IMR-90 (cell line): Measurements from ENCODE around the gene FOSL1.

Source experiments
- BHLHE40 ChIP-seq: fragments of 150-350 bp; IDR thresholded peaks from 2 replicates; pipeline ENCODE4 v1.6.1; 2016; ENCODE audit warnings: mild to moderate bottlenecking, low read depth, low read length
- CEBPB ChIP-seq: IDR thresholded peaks from 2 replicates; pipeline ENCODE4 v1.6.1; 2012; ENCODE audit warnings: low read depth, low read length, improper control_type of control experiment
- CHD1 ChIP-seq: IDR thresholded peaks from 2 replicates; pipeline ENCODE4 v1.6.1; 2012; ENCODE audit warnings: low read depth, low read length, improper control_type of control experiment
- CTCF ChIP-seq: conservative IDR thresholded peaks from 2 replicates; pipeline ENCODE4 v1.5.1; 2012; ENCODE audit warnings: mild to moderate bottlenecking, low read depth, low read length, improper control_type of control experiment
- MAZ ChIP-seq: IDR thresholded peaks from 2 replicates; pipeline ENCODE4 v1.6.1; 2012; ENCODE audit warnings: low read depth, mild to moderate bottlenecking, low read length, improper control_type of control experiment, moderate library complexity, borderline replicate concordance
- NFE2L2 ChIP-seq: fragments of 150-350 bp; IDR thresholded peaks from 2 replicates; pipeline ENCODE4 v1.6.1; 2016; ENCODE audit warnings: low read depth, mild to moderate bottlenecking, low read length
- POLR2A ChIP-seq: IDR thresholded peaks from 2 replicates; pipeline ENCODE4 v1.6.1; 2012; ENCODE audit warnings: mild to moderate bottlenecking, low read depth, low read length
- RAD21 ChIP-seq: IDR thresholded peaks from 2 replicates; pipeline ENCODE4 v1.6.1; 2012; ENCODE audit warnings: low read length, improper control_type of control experiment
- RCOR1 ChIP-seq: IDR thresholded peaks from 2 replicates; pipeline ENCODE4 v1.6.1; 2012; ENCODE audit warnings: mild to moderate bottlenecking, low read length, improper control_type of control experiment; ENCODE audit not compliant: insufficient replicate concordance
- SMC3 ChIP-seq: fragments of 150-350 bp; IDR thresholded peaks from 2 replicates; pipeline ENCODE4 v1.6.1; 2016; ENCODE audit warnings: low read depth, mild to moderate bottlenecking, antibody characterized with exemption, low read length, moderate library complexity

- TF ChIP-seq RCOR1 (no peak), CTCF (no peak), BHLHE40 (no peak), POLR2A (no peak), MAZ (no peak), NFE2L2 (no peak), RAD21 (no peak), SMC3 (no peak), CHD1 (no peak), CEBPB (no peak)
These were observed 46.8 kb downstream of the FOSL1 start for GRCh38 chr11:65853246-65853979.
